Stimulated activated naive CD8-positive, alpha-beta T cell treated with anti-CD3 and anti-CD28 coated beads, Interleukin-15, amount 100 ng/mL, for 72 hours (primary cell): ENCODE data around the gene CCDC30.
"Not testable (repeated sequence)": the region's sequence is repeated elsewhere in the genome, so short reads cannot be mapped to it uniquely, and the experiment has no call there.

Source experiments
- ATAC-seq: fragments of 150-1000 bp; cut with Tn5 transposase; 2 replicates; pipeline ENCODE4 v1.10.0; 2021; ENCODE audit warnings: mild to moderate bottlenecking, moderate library complexity
- DNase-seq, 2 donors: peaks; one replicate each; pipeline ENCODE4 v3.0.0; 2021 to 2022
- H3K27ac Mint-ChIP-seq, 2 donors: one replicate each; pipeline ENCODE4 v1.8.0; 2022; ENCODE audit warnings: mild to moderate bottlenecking in 2 of 2, mixed read lengths in 2 of 2, moderate library complexity in 2 of 2
- H3K27me3 Mint-ChIP-seq: one replicate; pipeline ENCODE4 v1.8.0; 2022; ENCODE audit warnings: mixed read lengths
- H3K4me1 Mint-ChIP-seq: one replicate; pipeline ENCODE4 v1.8.0; 2022; ENCODE audit warnings: mild to moderate bottlenecking, mixed read lengths
- H3K4me3 Mint-ChIP-seq, 2 donors: one replicate each; pipeline ENCODE4 v1.8.0; 2022; ENCODE audit warnings: mild to moderate bottlenecking in 2 of 2, mixed read lengths in 2 of 2, moderate library complexity in 1 of 2
- H3K9me3 Mint-ChIP-seq, 2 donors: one replicate each; pipeline ENCODE4 v1.8.0; 2022; ENCODE audit warnings: mixed read lengths in 2 of 2

Gene CCDC30

DNA sequence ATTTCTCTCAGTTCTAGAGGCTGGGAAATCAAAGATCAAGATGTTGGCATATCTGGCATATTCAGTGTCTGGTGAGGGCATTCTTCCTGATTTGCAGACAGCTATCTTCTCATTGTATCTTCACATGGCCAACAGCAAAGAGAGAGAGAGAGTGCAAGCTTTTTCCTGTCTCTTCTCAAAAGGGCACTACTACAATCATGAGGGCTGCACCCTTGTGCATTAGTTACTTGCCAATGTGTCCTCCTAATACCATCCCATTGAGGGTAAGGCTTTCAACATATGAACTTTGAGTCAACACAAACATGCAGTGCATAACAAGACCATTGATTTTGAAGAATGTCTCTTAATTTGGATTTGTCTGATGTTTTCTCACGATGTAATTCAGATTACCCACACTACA lies 78.0 kb downstream of the CCDC30 start:
- H3K9me3 Mint-ChIP-seq, result peaks cover 0 to 10% of the 10 kb centered on the region in 2 donors
- H3K4me1 Mint-ChIP-seq, result no peaks in the 10 kb centered on the region
- H3K4me3 Mint-ChIP-seq, result no peak overlapping the region
- ATAC-seq (no peak), DNase-seq (no peak)
- H3K27ac Mint-ChIP-seq, result no peak overlapping the region
- H3K27me3 Mint-ChIP-seq, result no peaks in the 10 kb centered on the region

DNA sequence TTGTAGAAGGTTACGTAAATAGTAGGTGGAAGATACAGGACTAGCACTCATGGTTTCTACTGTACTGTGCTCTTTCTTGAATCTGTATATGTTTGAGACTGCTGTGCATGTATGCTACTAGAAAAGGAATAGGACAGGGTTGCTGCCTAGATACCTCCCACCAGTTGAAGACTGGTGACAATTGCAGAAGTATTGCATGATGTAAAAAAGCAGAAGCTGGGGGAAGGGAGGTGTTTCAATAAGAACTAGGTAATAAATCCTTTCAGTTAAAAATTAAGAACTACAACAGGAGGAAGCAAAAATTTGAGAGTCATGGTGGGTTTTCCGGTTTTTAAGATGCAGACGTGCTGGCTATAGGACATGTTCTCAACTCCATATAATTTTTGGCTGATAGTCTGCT lies 88.1 kb downstream of the CCDC30 start:
- Mint-ChIP-seq H3K4me3 (no peak overlapping the region), H3K9me3 (no peaks in the 10 kb centered on the region), H3K27me3 (no peaks in the 10 kb centered on the region), H3K4me1 (no peaks in the 10 kb centered on the region), H3K27ac (no peak overlapping the region)
- ATAC-seq, result no peak
- no peak for DNase-seq

DNA sequence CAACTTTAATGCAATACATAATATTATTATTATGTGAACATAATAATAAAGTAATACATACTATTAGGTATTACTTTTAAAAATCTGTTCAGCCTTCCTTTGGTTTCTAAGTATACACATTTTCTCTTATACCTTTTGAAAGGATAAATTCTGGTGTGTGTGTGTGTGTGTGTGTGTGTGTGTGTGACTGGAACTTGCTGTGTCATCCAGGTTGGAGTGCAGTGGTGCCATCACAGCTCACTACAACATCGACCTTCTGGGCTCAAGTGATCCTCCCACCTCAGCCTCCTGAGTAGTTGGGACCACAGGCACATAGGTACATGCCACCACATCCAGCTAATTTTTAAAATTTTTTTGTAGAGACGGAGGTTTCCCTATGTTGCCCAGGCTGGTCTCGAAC lies 88.5 kb downstream of the CCDC30 start:
- DNase-seq (no peak), ATAC-seq (no peak)
- Mint-ChIP-seq H3K27ac (no peak overlapping the region), H3K4me1 (no peaks in the 10 kb centered on the region), H3K27me3 (no peaks in the 10 kb centered on the region), H3K4me3 (no peak overlapping the region), H3K9me3 (no peaks in the 10 kb centered on the region)

DNA sequence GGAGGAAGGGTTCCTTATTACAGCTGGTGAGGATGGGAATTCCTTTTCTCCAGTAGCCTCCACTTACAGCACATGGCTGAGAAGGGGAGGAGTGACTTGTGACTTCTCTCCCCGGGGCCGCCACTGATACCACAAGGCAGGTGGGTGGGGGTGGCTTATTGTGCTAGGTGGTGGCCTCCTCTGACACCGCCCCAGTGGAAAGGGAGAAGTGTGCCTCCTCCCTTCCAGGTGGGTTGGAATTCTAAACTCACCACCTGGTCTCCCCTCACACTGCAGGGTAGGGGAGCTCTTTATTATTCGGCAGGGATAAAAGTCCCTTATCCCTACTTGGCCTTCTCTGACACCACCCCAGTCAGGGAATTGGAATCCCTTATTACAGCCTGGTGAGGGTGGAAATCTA lies 89.5 kb downstream of the CCDC30 start:
- no peak overlapping the region for H3K4me3 Mint-ChIP-seq
- H3K27ac Mint-ChIP-seq, result no peak overlapping the region
- no peaks in the 10 kb centered on the region for H3K4me1 Mint-ChIP-seq
- no peaks in the 10 kb centered on the region for H3K9me3 Mint-ChIP-seq
- ATAC-seq (no peak), DNase-seq (no peak)
- H3K27me3 Mint-ChIP-seq, result no peaks in the 10 kb centered on the region

DNA sequence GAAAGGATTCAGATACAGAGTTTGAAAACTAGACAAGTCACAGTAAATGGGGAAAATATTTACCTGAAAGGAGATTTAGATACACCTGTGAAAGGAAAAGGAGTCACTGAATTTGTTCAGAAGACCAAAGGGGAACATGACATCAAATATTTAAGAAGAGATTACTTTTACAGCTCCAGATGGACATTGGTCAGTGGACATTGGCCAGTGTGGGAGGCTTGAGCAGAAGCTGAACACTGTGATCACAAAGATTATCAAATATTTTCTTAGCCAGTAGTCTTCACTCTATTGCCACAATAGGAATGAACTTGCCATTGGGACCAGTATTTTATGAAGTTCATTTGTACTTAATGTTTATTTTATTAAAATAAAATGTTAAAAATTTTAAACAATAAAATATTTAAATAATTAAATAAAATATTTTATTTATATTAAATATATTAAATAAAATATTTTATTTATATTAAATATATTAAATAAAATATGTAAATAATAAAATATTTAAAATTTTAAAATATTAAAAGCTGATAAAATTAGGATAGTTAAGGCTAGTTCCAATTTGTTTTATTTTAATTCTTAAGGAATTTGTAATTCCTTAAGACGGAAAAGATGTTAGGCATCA lies 94.3 kb downstream of the CCDC30 start:
- Mint-ChIP-seq H3K9me3 (peaks cover 8 to 23% of the 10 kb centered on the region in 2 donors), H3K27ac (no peak overlapping the region)

DNA sequence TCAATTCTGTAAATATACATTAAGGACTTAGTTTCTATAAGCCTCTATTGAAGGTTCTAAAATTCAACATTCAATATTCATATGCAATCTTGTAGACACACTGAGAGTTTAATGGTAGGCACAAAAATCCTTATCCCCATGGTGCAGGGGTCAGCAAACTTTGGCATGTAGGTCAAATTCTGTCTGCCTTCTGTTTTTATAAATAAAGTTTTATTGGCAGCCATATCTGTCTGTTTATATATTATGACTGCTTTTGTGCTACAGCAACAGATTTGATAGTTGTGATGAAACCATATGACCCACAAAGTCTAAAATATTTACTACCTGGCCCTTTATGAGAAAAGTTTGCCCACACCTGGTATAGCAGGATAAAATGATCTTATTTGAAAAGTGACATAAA lies 104.0 kb downstream of the CCDC30 start:
- H3K27ac Mint-ChIP-seq, result no peak overlapping the region

More for the DNA sequence above, 94.3 kb downstream of the CCDC30 start:
- no peaks in the 10 kb centered on the region for H3K4me1 Mint-ChIP-seq
- no peaks in the 10 kb centered on the region for H3K27me3 Mint-ChIP-seq
- no peak overlapping the region for H3K4me3 Mint-ChIP-seq
- DNase-seq (no peak), ATAC-seq (no peak)

DNA sequence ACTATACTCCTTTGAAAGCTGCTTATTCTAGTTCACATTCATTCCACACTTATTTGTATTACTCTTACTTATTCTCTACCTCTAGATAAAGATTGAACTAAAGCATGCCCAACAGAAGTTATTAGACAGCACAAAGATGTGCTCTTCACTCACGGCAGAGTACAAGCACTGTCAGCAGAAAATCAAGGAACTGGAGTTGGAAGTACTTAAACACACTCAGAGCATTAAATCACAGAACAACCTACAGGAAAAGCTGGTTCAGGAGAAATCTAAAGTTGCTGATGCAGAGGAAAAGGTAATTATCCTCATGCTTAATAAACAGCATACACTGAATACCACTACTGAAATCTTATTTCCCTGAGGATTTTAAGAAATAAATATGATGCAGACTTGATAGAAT lies 113.8 kb downstream of the CCDC30 start:
- Mint-ChIP-seq H3K9me3 (no peaks in the 10 kb centered on the region), H3K4me1 (no peaks in the 10 kb centered on the region), H3K4me3 (no peak overlapping the region), H3K27me3 (no peaks in the 10 kb centered on the region), H3K27ac (no peak overlapping the region)
- no peak for ATAC-seq
- DNase-seq, result no peak

More for the DNA sequence above, 104.0 kb downstream of the CCDC30 start:
- DNase-seq (no peak), ATAC-seq (no peak)
- Mint-ChIP-seq H3K9me3 (no peaks in the 10 kb centered on the region), H3K27me3 (no peaks in the 10 kb centered on the region), H3K4me1 (no peaks in the 10 kb centered on the region), H3K4me3 (no peak overlapping the region)

DNA sequence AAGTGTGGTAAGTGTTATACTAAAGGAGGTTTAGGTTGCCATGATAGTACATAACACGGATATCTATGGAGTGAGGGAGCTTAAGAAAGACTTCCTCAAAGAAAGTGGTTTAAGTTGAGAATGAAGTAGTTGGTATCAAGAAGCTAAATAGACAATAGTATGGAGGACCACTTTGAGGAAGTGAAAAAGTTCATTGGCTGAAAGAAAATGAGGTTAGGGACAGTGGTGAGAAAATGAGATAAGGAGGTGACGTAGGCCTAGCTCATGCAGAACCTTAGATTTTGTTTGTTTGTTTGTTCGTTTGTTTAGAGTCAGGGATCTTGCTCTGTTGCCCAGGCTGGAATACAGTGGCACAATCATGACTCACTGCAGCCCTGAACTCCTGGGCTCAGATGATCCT lies 122.9 kb downstream of the CCDC30 start:
- ATAC-seq, result no peak
- peaks cover 17 to 20% of the 10 kb centered on the region in 2 donors for H3K9me3 Mint-ChIP-seq
- no peaks in the 10 kb centered on the region for H3K27me3 Mint-ChIP-seq

DNA sequence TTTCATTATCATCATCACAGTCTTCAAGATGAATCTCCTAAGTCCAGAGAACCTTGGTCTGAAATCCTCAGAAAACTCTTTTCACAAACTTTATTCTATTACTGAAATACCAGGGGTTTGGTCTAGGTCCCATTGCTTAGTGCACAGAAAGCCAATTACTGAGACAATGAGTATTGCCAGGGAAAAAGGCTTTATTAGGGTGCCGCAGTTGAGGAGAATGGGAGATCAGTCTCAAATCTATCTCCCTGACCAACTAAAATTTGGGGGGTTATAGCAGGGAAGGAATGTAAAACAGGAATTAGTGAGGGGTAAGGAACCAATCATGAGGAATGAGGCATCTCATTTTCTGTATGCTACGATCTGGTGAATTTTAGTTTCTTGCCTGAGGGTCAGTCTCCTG lies 124.7 kb downstream of the CCDC30 start:
- DNase-seq (no peak), ATAC-seq (no peak)
- H3K4me1 Mint-ChIP-seq, result no peaks in the 10 kb centered on the region
- peaks cover 17 to 20% of the 10 kb centered on the region in 2 donors for H3K9me3 Mint-ChIP-seq
- no peaks in the 10 kb centered on the region for H3K27me3 Mint-ChIP-seq
- H3K27ac Mint-ChIP-seq, result no peak overlapping the region
- H3K4me3 Mint-ChIP-seq, result no peak overlapping the region

More for the DNA sequence above, 122.9 kb downstream of the CCDC30 start:
- no peak overlapping the region for H3K27ac Mint-ChIP-seq
- no peak overlapping the region for H3K4me3 Mint-ChIP-seq
- H3K4me1 Mint-ChIP-seq, result no peaks in the 10 kb centered on the region
- no peak for DNase-seq

DNA sequence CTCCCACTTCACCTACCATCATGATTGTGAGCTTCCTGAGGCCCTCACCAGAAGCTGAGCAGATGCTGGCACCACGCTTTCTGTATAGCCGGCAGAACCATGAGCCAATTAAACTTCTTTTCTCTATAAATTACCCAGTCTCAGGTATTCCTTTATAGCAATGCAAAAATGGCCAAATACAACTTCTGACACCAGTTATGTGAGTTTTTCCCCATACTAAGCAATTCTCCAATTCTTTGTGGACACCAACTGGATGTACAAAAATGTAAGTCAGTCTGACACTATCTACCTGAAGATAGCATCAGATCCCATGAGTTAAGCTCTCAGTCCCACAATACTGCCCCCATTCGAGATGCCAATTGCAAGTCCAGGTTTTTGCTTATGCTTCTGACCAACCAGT lies 129.7 kb downstream of the CCDC30 start:
- Mint-ChIP-seq H3K27ac (no peak overlapping the region), H3K27me3 (no peaks in the 10 kb centered on the region), H3K9me3 (peaks cover 8 to 12% of the 10 kb centered on the region in 2 donors), H3K4me3 (no peak overlapping the region), H3K4me1 (no peaks in the 10 kb centered on the region)
- ATAC-seq (no peak), DNase-seq (no peak)

DNA sequence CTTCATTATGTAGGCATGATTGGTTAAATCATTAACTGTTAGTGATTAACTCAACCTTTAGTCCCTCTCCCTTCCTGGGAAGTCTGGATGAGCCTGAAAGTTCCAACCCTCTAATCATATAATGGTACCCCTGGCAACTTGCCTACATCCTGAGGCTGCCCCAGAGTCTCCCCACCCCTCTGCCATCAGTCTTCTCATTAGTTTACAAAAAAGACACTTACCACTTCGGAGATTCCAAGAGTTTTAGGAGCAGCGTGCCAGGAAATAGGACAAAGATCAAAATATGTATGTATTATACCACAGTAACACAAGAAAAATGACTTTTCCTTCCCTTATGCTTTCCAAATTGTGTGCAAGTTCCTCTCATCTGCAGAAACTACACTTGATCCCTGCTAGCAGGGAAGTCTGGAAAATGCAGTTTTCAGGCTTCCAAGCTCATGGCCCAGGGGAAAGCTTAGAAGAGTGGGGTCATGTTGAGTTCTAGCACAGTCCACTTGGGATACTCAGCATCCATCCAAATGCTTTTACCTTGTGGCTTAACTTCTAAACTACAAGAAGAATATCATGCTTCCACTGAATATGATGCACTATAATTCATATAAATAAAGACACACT lies 130.5 kb downstream of the CCDC30 start:
- peaks cover under 1 to 7% of the 10 kb centered on the region in 2 donors for H3K9me3 Mint-ChIP-seq

DNA sequence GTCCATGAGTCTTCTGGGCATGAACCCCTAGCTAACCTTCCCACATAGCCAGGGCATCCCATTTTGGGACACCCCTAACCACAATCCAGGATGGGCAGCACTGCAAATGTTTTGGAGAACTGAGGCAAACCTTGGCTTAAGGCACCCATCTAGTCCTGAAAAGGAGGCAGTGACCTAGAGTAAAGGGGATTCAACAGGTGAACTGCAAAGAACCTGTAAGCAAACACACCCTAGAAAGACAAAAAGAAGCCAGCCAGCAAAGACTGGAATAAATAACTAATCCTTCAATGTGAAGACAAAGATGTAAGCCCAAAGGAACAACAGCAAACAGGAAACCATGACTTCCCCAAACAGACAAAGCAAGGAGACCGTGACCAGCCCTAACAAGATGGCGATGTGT lies 138.4 kb downstream of the CCDC30 start:
- Mint-ChIP-seq H3K4me3 (no peak overlapping the region), H3K27ac (no peak overlapping the region)

More for the DNA sequence above, 130.5 kb downstream of the CCDC30 start:
- ATAC-seq (no peak), DNase-seq (no peak)
- Mint-ChIP-seq H3K4me1 (no peaks in the 10 kb centered on the region), H3K4me3 (no peak overlapping the region), H3K27me3 (no peaks in the 10 kb centered on the region), H3K27ac (no peak overlapping the region)

DNA sequence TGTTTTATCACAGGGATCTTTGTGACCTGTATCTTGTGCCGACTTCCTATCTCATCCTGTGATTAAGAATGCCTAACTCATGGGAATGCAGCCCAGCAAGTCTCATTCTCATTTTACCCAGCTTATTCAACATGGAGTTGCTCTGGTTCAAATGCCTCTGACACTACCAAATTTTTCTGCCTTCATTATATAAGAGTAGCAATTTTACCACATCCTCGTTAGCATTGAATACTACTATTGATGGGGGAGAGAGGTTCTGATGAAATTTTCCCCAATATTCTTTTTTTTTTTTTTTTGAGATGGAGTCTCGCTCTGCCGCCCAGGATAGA lies 150.7 kb downstream of the CCDC30 start:
- Mint-ChIP-seq H3K27ac (peak overlapping the region in 1 of 2 donors; percentile 67), H3K4me1 (no peaks in the 10 kb centered on the region), H3K27me3 (no peaks in the 10 kb centered on the region), H3K4me3 (no peak overlapping the region), H3K9me3 (no peaks in the 10 kb centered on the region)
- DNase-seq (no peak), ATAC-seq (no peak)

More for the DNA sequence above, 138.4 kb downstream of the CCDC30 start:
- Mint-ChIP-seq H3K27me3 (no peaks in the 10 kb centered on the region), H3K4me1 (no peaks in the 10 kb centered on the region), H3K9me3 (peaks cover 19 to 24% of the 10 kb centered on the region in 2 donors)
- ATAC-seq (no peak), DNase-seq (no peak)

DNA sequence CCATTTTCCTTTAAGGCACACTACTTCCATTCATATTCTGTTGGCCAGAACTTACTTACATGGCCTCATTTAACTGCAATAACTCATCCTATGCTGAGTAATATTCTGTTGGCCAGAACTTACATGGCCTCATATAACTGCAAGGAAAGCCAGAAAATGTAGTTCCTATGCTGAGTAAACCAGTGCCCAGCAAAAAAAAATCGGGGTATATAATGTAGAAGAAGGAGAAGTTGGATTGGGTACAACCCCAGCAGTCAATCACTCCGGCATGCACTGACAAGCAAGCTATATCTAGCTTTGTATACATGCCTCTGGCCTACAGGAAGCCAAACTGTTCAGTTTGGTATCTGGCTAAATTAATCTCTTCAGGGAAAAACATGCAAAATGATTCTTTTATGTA lies 155.8 kb downstream of the CCDC30 start:
- H3K4me3 Mint-ChIP-seq, result no peak overlapping the region
- no peaks in the 10 kb centered on the region for H3K4me1 Mint-ChIP-seq
- no peak for ATAC-seq
- no peaks in the 10 kb centered on the region for H3K9me3 Mint-ChIP-seq
- no peak for DNase-seq
- H3K27me3 Mint-ChIP-seq, result no peaks in the 10 kb centered on the region
- peak overlapping the region in 1 of 2 donors; percentile 4 for H3K27ac Mint-ChIP-seq

DNA sequence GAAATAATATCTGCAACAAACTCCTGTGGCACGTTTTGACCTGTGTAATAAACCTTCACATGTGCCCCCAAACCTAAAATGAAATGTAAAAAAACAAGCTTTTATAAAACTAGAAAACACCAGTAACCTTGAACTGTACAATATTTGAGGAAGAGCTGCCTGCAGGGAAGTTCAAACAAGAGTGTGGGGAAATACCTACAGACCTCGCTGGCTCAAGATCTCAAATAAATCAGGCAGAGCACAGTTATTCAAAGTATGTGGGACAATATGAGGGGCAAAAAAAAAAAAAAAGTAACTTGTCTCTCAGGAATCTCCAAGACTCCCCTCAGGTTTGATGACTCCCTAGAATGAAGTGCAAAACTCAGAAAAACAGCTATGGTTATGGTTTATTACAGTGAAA lies 157.2 kb downstream of the CCDC30 start:
- no peak for DNase-seq
- H3K27ac Mint-ChIP-seq, result no peak overlapping the region
- H3K4me1 Mint-ChIP-seq, result no peaks in the 10 kb centered on the region
- no peaks in the 10 kb centered on the region for H3K27me3 Mint-ChIP-seq
- ATAC-seq, result no peak
- H3K9me3 Mint-ChIP-seq, result no peaks in the 10 kb centered on the region
- no peak overlapping the region for H3K4me3 Mint-ChIP-seq

DNA sequence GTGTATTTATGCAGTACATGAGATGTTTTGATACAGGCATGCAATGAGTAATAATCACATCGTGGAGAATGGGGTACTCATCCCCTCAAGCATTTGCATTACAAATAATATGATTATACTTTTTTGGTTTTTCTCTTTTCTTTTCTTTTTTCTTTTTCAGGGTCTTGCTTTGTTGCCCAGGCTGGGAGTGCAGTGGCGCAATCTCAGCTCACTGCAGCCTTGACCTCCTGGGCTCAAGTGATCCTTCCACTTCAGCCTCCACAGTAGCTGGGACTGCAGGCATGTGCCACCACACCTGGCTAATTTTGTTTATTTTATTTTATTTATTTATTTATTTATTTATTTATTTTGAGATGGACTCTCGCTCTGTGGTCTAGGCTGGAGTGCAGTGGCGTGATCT lies 158.1 kb downstream of the CCDC30 start:
- ATAC-seq, H3K27ac Mint-ChIP-seq, H3K4me1 Mint-ChIP-seq, H3K4me3 Mint-ChIP-seq, DNase-seq, H3K9me3 Mint-ChIP-seq, H3K27me3 Mint-ChIP-seq: not testable (repeated sequence)

DNA sequence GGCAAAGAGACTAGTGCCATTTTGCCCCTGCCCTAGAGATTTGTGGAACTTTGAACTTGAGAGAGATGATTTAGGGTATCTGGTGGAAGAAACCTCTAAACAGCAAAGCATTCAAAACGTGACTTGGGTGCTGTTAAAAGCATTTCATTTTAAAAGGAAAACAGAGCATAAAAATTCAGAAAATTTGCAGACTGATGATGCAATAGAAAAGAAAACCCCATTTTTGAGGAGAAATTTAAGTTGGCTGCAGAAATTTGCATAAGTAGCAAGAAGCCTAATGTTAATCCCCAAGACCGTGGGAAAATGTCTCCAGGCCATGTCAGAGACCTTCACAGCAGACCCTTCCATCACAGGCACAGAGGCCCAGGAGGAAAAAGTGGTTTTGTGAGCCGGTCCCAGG lies 164.1 kb downstream of the CCDC30 start:
- H3K27me3 Mint-ChIP-seq, ATAC-seq, H3K4me1 Mint-ChIP-seq, H3K4me3 Mint-ChIP-seq, H3K9me3 Mint-ChIP-seq, H3K27ac Mint-ChIP-seq, DNase-seq: not testable (repeated sequence)
